ENCODE data around the gene MPP3. TPM values are rescaled to one million over a fixed set of nuclear protein-coding genes. Genes with fewer than 3 reads are reported as not detected.

The MPP3 gene
- total RNA-seq, 1 experiment from 2014 or later = 5.7 TPM

- intact Hi-C loops (cut with micrococcal nuclease; ENCODE audit: unreplicated experiment) = no loop called here
- BruUV-seq (replicated peaks) = no TSS peak
- no peaks in the 10 kb centered on the region for H3K36me3 ChIP-seq (ENCODE audit: insufficient read depth, low read length, poor library complexity, severe bottlenecking)
- H3K9me3 ChIP-seq (ENCODE audit: low read depth, low read length, poor library complexity, severe bottlenecking) = no peaks in the 10 kb centered on the region
- ChIA-PET CTCF (no interaction called here), POLR2A (ENCODE audit: low non-redundant PET) (no interaction called here)
- no peak for DNase-seq (ENCODE audit: low spot score)
- H3K27ac ChIP-seq (ENCODE audit: low read depth, low read length, poor library complexity, severe bottlenecking) = no peak overlapping the region
- no peak for TF ChIP-seq EZH2 (IDR thresholded peaks at IDR 0.05; ENCODE audit: borderline replicate concordance, low read depth, low read length, poor library complexity, severe bottlenecking)
- no peak for TF ChIP-seq CTCF (conservative IDR thresholded peaks at IDR 0.05; ENCODE audit: low read depth, low read length)
- H3K4me1 ChIP-seq (ENCODE audit: insufficient read depth, low read length, poor library complexity, severe bottlenecking) = no peaks in the 10 kb centered on the region
- H3K27me3 ChIP-seq (replicated peaks; ENCODE audit: insufficient read depth, low read depth, low read length, poor library complexity) = no peaks in the 10 kb centered on the region
- no peak overlapping the region for H3K4me3 ChIP-seq (ENCODE audit: low read depth, low read length, poor library complexity, severe bottlenecking)
Observed at GRCh38 chr17:43770957-43771356, 62.0 kb downstream of the MPP3 start.

GRCh38 chr17:43769859-43770258, 63.1 kb downstream of the MPP3 start:
- no peak for DNase-seq (ENCODE audit: low spot score)
- Histone ChIP-seq H3K9me3 (ENCODE audit: low read depth, low read length, poor library complexity, severe bottlenecking) (no peaks in the 10 kb centered on the region), H3K4me3 (ENCODE audit: low read depth, low read length, poor library complexity, severe bottlenecking) (no peak overlapping the region), H3K4me1 (ENCODE audit: insufficient read depth, low read length, poor library complexity, severe bottlenecking) (no peaks in the 10 kb centered on the region), H3K27me3 (replicated peaks; ENCODE audit: insufficient read depth, low read depth, low read length, poor library complexity) (no peaks in the 10 kb centered on the region), H3K27ac (ENCODE audit: low read depth, low read length, poor library complexity, severe bottlenecking) (no peak overlapping the region), H3K36me3 (ENCODE audit: insufficient read depth, low read length, poor library complexity, severe bottlenecking) (no peaks in the 10 kb centered on the region)
- intact Hi-C loops (cut with micrococcal nuclease; ENCODE audit: unreplicated experiment) = no loop called here
- POLR2A ChIA-PET (ENCODE audit: low non-redundant PET) = no interaction called here
- CTCF ChIA-PET = no interaction called here
- no peak for TF ChIP-seq CTCF (conservative IDR thresholded peaks at IDR 0.05; ENCODE audit: low read depth, low read length)
- TF ChIP-seq EZH2 (IDR thresholded peaks at IDR 0.05; ENCODE audit: borderline replicate concordance, low read depth, low read length, poor library complexity, severe bottlenecking) = no peak
- no TSS peak for BruUV-seq (replicated peaks)

- intact Hi-C loops (cut with micrococcal nuclease; ENCODE audit: unreplicated experiment) = no loop called here
- TF ChIP-seq CTCF (conservative IDR thresholded peaks at IDR 0.05; ENCODE audit: low read depth, low read length) = no peak
- TF ChIP-seq EZH2 (IDR thresholded peaks at IDR 0.05; ENCODE audit: borderline replicate concordance, low read depth, low read length, poor library complexity, severe bottlenecking) = no peak
- Histone ChIP-seq H3K27me3 (replicated peaks; ENCODE audit: insufficient read depth, low read depth, low read length, poor library complexity) (no peaks in the 10 kb centered on the region), H3K36me3 (ENCODE audit: insufficient read depth, low read length, poor library complexity, severe bottlenecking) (no peaks in the 10 kb centered on the region), H3K4me1 (ENCODE audit: insufficient read depth, low read length, poor library complexity, severe bottlenecking) (no peaks in the 10 kb centered on the region), H3K9me3 (ENCODE audit: low read depth, low read length, poor library complexity, severe bottlenecking) (no peaks in the 10 kb centered on the region), H3K4me3 (ENCODE audit: low read depth, low read length, poor library complexity, severe bottlenecking) (no peak overlapping the region), H3K27ac (ENCODE audit: low read depth, low read length, poor library complexity, severe bottlenecking) (no peak overlapping the region)
- CTCF ChIA-PET = no interaction called here
- DNase-seq (ENCODE audit: low spot score) = no peak
- BruUV-seq (replicated peaks) = no TSS peak
- POLR2A ChIA-PET (ENCODE audit: low non-redundant PET) = no interaction called here
Observed at GRCh38 chr17:43769426-43769825, 63.5 kb downstream of the MPP3 start.

Data from A673 (cell line).